Measurements from ENCODE around the gene DYDC2. TPM values are rescaled to one million over a fixed set of nuclear protein-coding genes. Genes with fewer than 3 reads are reported as not detected.

DYDC2 gene
- not detected in 2 replicates for total RNA-seq

DNA sequence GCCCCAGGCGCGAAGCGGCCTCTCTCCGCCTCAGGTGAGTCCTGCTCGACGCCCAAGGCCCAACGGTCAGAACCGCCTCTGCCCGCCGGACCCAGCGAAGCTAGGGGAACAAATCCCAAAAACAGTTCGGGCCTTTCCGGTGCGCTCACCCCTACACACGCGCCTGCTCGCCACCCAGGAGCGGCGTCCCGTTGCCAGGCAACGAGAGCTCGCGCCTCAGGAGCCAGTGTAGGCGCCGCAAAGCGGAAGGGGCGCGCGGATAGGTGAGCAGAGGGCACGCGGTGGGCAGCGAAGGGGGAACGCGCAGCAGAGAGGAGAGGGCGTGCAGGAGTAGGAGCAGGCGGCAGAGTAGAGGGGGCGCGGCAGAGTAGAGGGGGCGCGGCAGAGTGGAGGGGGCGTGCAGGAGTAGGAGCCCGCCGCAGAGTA, at the start of gene DYDC2, which contains the start of gene DYDC1:
Gene DYDC2, plus strand, starts transcription at position 219 of the 426 bp plus-strand sequence. CDS start 5,663 bp downstream, outside the sequence.
Gene DYDC1, minus strand, starts transcription at position 193 of the 426 bp plus-strand sequence. CDS start 4,154 bp downstream, outside the sequence.

DNA sequence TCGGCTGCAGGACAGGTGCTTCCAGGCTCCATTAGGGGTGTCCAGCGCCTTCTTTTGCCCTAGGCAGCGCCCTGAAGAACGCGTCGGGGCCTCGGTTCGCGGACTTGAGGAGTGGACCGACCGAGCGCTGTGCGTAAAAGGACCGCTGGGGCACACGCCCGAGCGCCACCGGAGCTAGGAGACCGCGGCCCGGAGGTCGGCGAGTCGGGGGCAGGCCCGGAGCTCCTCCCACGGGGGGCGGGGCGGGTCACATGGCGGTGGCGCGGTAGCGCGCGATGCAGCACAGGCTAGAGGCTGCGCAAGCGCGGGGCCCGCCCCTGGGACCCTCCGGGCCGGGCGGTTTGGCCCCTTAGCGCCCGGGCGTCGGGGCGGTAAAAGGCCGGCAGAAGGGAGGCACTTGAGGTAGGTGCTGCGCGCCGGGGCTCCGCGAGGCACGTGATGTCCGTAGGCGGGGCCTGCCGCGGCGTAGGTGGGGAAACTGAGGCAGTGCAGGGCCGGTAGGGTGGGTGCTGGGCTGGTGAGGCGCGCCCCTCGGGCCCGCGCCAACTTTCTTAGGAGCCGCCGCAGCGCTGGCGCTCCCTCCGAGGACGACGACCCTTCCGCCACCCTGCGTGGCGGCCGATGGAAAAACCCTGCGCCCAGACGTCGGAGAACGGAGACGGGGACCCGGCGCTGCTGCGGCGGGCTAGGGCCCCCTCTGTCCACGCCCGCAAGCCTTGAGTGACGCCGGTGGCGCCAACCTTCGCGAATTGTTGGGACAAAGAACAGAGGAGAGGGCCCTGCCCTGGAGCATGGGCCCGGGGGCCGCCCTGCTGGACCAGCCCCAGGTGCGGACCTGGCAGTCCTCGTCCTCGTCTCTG, 51.9 kb downstream of the DYDC2 start, which contains the start of gene PRXL2A:
Gene PRXL2A, plus strand, starts transcription at position 310 of the 860 bp plus-strand sequence. CDS start 11,917 bp downstream, outside the sequence.

Other genes starting within 250 kb of the DYDC2 start
- gene PLAC9, start 224.1 kb upstream of the DYDC2 start, total RNA-seq, result 89.7 and 128 TPM in 2 replicates
- 122 and 129 TPM in 2 replicates for gene ANXA11, start 151.2 kb upstream of the DYDC2 start, total RNA-seq
- not detected in 2 replicates for gene MAT1A, start 67.1 kb upstream of the DYDC2 start, total RNA-seq
- not detected in 2 replicates for gene DYDC1, start within 50 bp of the DYDC2 start, total RNA-seq
- 1.3 and 2.9 TPM in 2 replicates for gene PRXL2A, start 51.8 kb downstream of the DYDC2 start, total RNA-seq
- gene TSPAN14, start 97.5 kb downstream of the DYDC2 start, total RNA-seq, result 15.1 and 22.7 TPM in 2 replicates
- gene SH2D4B, start 181.1 kb downstream of the DYDC2 start, total RNA-seq, result not detected in 2 replicates